22Rv1 (cell line): ENCODE results near the gene HGF.

Experiments used
- CTCF ChIP-seq: fragments of 450-650 bp; IDR thresholded peaks from 2 replicates; pipeline ENCODE4 v1.5.1; 2017; ENCODE audit warnings: mild to moderate bottlenecking
- ZFX ChIP-seq: fragments of 450-650 bp; IDR thresholded peaks from 2 replicates; pipeline ENCODE4 v1.6.1; 2017; ENCODE audit warnings: antibody characterized with exemption, borderline replicate concordance

GRCh38 chr7:81743665-81744064, 26.2 kb downstream of the HGF start:
- no peak for TF ChIP-seq CTCF
- TF ChIP-seq ZFX: no peak
